ENCODE measurements around the gene CYB561D1. TPM values are rescaled to one million over a fixed set of nuclear protein-coding genes. Genes with fewer than 3 reads are reported as not detected.

CYB561D1 gene
- total RNA-seq, 4 donors from 2014 or later, result 1.8 to 11.0 (median 8.4) TPM

GRCh38 chr1:109503935-109504334, 10.0 kb downstream of the CYB561D1 start:
- Histone ChIP-seq H3K27me3 (no peaks in the 10 kb centered on the region), H3K4me3 (no peak overlapping the region), H3K36me3 (no peaks in the 10 kb centered on the region), H3K27ac (no peak overlapping the region), H3K4me1 (no peaks in the 10 kb centered on the region), H3K9me3 (no peaks in the 10 kb centered on the region)
- intact Hi-C loops (cut with DNase I; ENCODE audit: low total_unique reads), result no loop called here
- TF ChIP-seq POLR2A (IDR thresholded peaks at IDR 0.05) (no peak), CTCF (IDR thresholded peaks at IDR 0.05) (no peak)
- no peak for DNase-seq

GRCh38 chr1:109504974-109505373, 11.1 kb downstream of the CYB561D1 start:
- Histone ChIP-seq H3K9me3 (no peaks in the 10 kb centered on the region), H3K4me1 (no peaks in the 10 kb centered on the region), H3K27me3 (no peaks in the 10 kb centered on the region), H3K27ac (no peak overlapping the region), H3K36me3 (no peaks in the 10 kb centered on the region), H3K4me3 (no peak overlapping the region)
- no peak for DNase-seq
- TF ChIP-seq CTCF (IDR thresholded peaks at IDR 0.05), result no peak
- intact Hi-C loops (cut with DNase I; ENCODE audit: low total_unique reads), result no loop called here

GRCh38 chr1:109508001-109508872, 14.3 kb downstream of the CYB561D1 start:
- intact Hi-C loops (cut with DNase I; ENCODE audit: low total_unique reads), result no loop called here
- no peak for TF ChIP-seq CTCF (IDR thresholded peaks at IDR 0.05)
- no peak for TF ChIP-seq POLR2A (IDR thresholded peaks at IDR 0.05)
- no peaks in the 10 kb centered on the region for H3K9me3 ChIP-seq
- H3K4me1 ChIP-seq, result no peaks in the 10 kb centered on the region
- no peak overlapping the region for H3K4me3 ChIP-seq
- no peak for DNase-seq
- no peak overlapping the region for H3K27ac ChIP-seq
- H3K27me3 ChIP-seq, result no peaks in the 10 kb centered on the region
- no peaks in the 10 kb centered on the region for H3K36me3 ChIP-seq

- peak overlapping the region; percentile 39 to 88 for H3K4me3 ChIP-seq
- H3K27ac ChIP-seq, result peak overlapping the region; percentile 49 to 72
- intact Hi-C loops (cut with DNase I; ENCODE audit: low total_unique reads), result no loop called here
- DNase-seq, result no peak
- no peaks in the 10 kb centered on the region for H3K36me3 ChIP-seq
- TF ChIP-seq POLR2A (IDR thresholded peaks at IDR 0.05) (no peak), CTCF (IDR thresholded peaks at IDR 0.05) (no peak)
- no peaks in the 10 kb centered on the region for H3K27me3 ChIP-seq
- no peaks in the 10 kb centered on the region for H3K9me3 ChIP-seq
- no peaks in the 10 kb centered on the region for H3K4me1 ChIP-seq
These were observed 14.9 kb downstream of the CYB561D1 start for GRCh38 chr1:109508873-109509175.

DNA sequence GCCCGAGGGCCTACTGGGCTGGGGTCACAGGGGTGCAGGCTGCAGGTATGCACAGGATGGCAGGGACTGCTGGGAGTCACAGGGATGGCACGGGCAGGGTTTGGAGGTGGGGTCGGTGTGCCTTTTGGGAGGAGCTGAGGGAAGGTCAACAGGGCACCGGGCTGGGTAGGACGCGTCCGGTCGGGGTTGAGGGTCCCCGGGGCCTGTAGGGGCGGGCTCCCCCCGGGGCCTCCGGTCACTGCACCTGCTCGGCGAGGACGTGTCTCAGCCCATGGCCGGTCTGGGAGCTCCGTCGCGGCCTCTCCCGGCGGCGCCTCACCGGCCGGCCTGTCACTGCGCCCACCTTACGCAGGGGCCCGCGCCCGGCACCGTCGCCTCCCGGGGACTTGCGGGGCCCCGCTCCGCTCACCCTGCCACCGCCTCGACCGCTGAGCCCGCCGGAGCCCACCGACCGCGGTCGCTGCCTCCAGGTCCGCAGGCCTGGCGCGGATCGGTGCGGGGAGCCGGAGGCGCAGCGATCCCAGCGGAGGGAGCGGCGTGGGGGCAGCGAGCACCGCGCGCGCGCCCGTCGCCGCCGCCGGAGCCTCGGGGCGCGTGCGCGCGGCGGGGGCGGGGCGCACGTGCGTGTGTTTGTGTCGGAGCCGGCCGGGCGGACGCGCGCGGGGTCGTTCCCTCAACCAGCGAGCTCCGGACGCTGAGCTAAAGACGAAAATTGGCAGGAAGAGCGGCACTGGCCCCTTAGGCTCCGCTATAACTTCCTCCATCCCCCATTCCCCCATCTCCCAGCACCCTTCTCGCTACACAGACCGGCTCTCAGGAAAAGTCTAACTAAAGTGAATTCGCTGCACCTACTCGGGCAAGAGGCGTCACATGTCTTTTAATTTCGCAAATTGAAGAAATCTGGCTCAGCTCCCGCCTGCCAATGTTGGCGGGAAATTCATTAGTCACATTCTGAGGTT, 15.6 kb downstream of the CYB561D1 start, which contains the start of gene AMIGO1:
AMIGO1 (minus strand) TSS at position 552 of the 959 bp plus-strand sequence. CDS start 815 bp downstream, outside the sequence.
- Histone ChIP-seq H3K4me3 (peak within 1 kb of the TSS; percentile 39 to 88), H3K36me3 (no peaks in the 10 kb centered on the region), H3K4me1 (no peaks in the 10 kb centered on the region), H3K27me3 (no peaks in the 10 kb centered on the region), H3K27ac (peak within 1 kb of the TSS; percentile 49 to 72), H3K9me3 (no peaks in the 10 kb centered on the region)
- TF ChIP-seq POLR2A (IDR thresholded peaks at IDR 0.05), result peak in 1 of 2 donors; percentile 27
- peak in 1 of 4 experiments; percentile 32 for TF ChIP-seq CTCF (IDR thresholded peaks at IDR 0.05)
- peak; percentile 60 to 68 for DNase-seq
- intact Hi-C loops (cut with DNase I; ENCODE audit: low total_unique reads), result no loop called here
